Fibroblast of lung (primary cell): Measurements from ENCODE around the gene ZNF860. TPM values are rescaled to one million over a fixed set of nuclear protein-coding genes. Genes with fewer than 3 reads are reported as not detected.

Experiments used
- DNase-seq, 2 donors: peaks; one replicate each; pipeline versions ENCODE4 v3.0.0 to v3.0.0-alpha.2; 2010; ENCODE audit warnings: low read depth in 2 of 2
- H2AFZ ChIP-seq: 2 replicates; pipeline ENCODE4 v1.5.1; 2012; ENCODE audit warnings: low read length, control low read depth, inconsistent platforms
- H3K27ac ChIP-seq: 2 replicates; pipeline ENCODE4 v1.5.1; 2011; ENCODE audit warnings: low read length, control low read depth; ENCODE audit not compliant: insufficient read depth
- H3K27me3 ChIP-seq: 2 replicates; pipeline ENCODE4 v1.5.1; 2011; ENCODE audit warnings: mild to moderate bottlenecking, low read length; ENCODE audit not compliant: control insufficient read depth, insufficient read depth
- H3K36me3 ChIP-seq: 2 replicates; pipeline ENCODE4 v1.5.1; 2011; ENCODE audit warnings: low read length; ENCODE audit not compliant: control insufficient read depth, insufficient read depth
- H3K4me1 ChIP-seq: 2 replicates; pipeline ENCODE4 v1.5.1; 2011; ENCODE audit warnings: low read length; ENCODE audit not compliant: control insufficient read depth, insufficient read depth; ENCODE audit errors: extremely low read depth
- H3K4me2 ChIP-seq: 2 replicates; pipeline ENCODE4 v1.5.1; 2011; ENCODE audit warnings: low read length, control low read depth; ENCODE audit not compliant: insufficient read depth; ENCODE audit errors: extremely low read depth
- H3K4me3 ChIP-seq, 4 experiments: fragments of 200-600 bp in 1 of 4; sonication (generic) in 1 of 4; replicated peaks in 1 of 4; 2 replicates each; pipeline ENCODE4 v1.5.1; 2011 to 2016; ENCODE audit warnings: low read length in 4 of 4, low read depth in 3 of 4, mild to moderate bottlenecking in 3 of 4, control low read depth in 2 of 4, inconsistent platforms in 1 of 4, mixed read lengths in 1 of 4; ENCODE audit not compliant: insufficient read depth in 1 of 4; ENCODE audit errors: control extremely low read depth in 1 of 4
- H3K79me2 ChIP-seq: 2 replicates; pipeline ENCODE4 v1.5.1; 2012; ENCODE audit warnings: mild to moderate bottlenecking, low read length, inconsistent platforms; ENCODE audit not compliant: control insufficient read depth, insufficient read depth
- H3K9ac ChIP-seq: 2 replicates; pipeline ENCODE4 v1.5.1; 2011; ENCODE audit warnings: mild to moderate bottlenecking, low read length, control low read depth; ENCODE audit not compliant: insufficient read depth
- H3K9me3 ChIP-seq: 2 replicates; pipeline ENCODE4 v1.5.1; 2012; ENCODE audit warnings: low read depth, low read length; ENCODE audit not compliant: control insufficient read depth, insufficient read depth
- H4K20me1 ChIP-seq: 2 replicates; pipeline ENCODE4 v1.5.1; 2011; ENCODE audit warnings: low read length; ENCODE audit not compliant: control insufficient read depth, insufficient read depth; ENCODE audit errors: extremely low read depth
- CTCF ChIP-seq, 2 donors: IDR thresholded peaks in 1 of 2; conservative IDR thresholded peaks in 1 of 2; 1 replicate in 1 of 2; 2 replicates in 1 of 2; pipeline ENCODE4 v1.5.1; 2011 to 2012; ENCODE audit warnings: low read length in 2 of 2, control low read depth in 1 of 2, inconsistent platforms in 1 of 2, low read depth in 1 of 2, mild to moderate bottlenecking in 1 of 2
- EZH2 ChIP-seq: IDR thresholded peaks from 2 replicates; pipeline ENCODE4 v1.5.1; 2012; ENCODE audit warnings: low read length, control low read depth, mild to moderate bottlenecking; ENCODE audit errors: missing control alignments
- polyA plus RNA-seq, 2 donors: library from polyadenylated mRNA; depleted of rRNA in 1 of 2; stranded (reverse) in 1 of 2; unstranded in 1 of 2; fragments of >200 nt; gene quantifications; 2 replicates each; pipeline ENCODE4 v1.2.1, GENCODE V29; 2011 to 2012; ENCODE audit warnings: missing spikeins in 1 of 2
- total RNA-seq: library from RNA; depleted of rRNA; stranded (reverse); fragments of >200 nt; gene quantifications from 2 replicates; pipeline ENCODE4 v1.2.1, GENCODE V29; 2014

Gene ZNF860
- total and polyA plus RNA-seq, 2 donors (not counting 1 experiment from before 2014, with no cell fraction given) = 0.50 to 0.52 TPM

GRCh38 chr3:31996195-31996594 is 14.6 kb downstream of the ZNF860 start:
- H2AFZ ChIP-seq = no peak overlapping the region
- no peak overlapping the region for H3K9ac ChIP-seq
- H3K27me3 ChIP-seq = peaks cover 2% of the 10 kb centered on the region
- no peak for TF ChIP-seq EZH2
- no peak for TF ChIP-seq CTCF (conservative IDR thresholded peaks at IDR 0.05 in 1 of 2, IDR thresholded peaks at IDR 0.05 in 1 of 2; ENCODE audit: low read depth in 1 of 2, low read length in 2 of 2)
- H3K4me2 ChIP-seq = no peak overlapping the region
- H4K20me1 ChIP-seq = no peaks in the 10 kb centered on the region
- no peaks in the 10 kb centered on the region for H3K36me3 ChIP-seq
- no peak overlapping the region for H3K4me3 ChIP-seq
- no peak overlapping the region for H3K27ac ChIP-seq
- no peaks in the 10 kb centered on the region for H3K4me1 ChIP-seq
- H3K9me3 ChIP-seq = no peaks in the 10 kb centered on the region
- DNase-seq = no peak
- no peaks in the 10 kb centered on the region for H3K79me2 ChIP-seq

GRCh38 chr3:31997500-31997899 is 15.9 kb downstream of the ZNF860 start:
- no peak for TF ChIP-seq EZH2
- no peak for TF ChIP-seq CTCF (conservative IDR thresholded peaks at IDR 0.05 in 1 of 2, IDR thresholded peaks at IDR 0.05 in 1 of 2; ENCODE audit: low read depth in 1 of 2, low read length in 2 of 2)
- Histone ChIP-seq H3K4me1 (no peaks in the 10 kb centered on the region), H3K27me3 (peaks cover 2% of the 10 kb centered on the region), H3K4me2 (no peak overlapping the region), H3K9me3 (no peaks in the 10 kb centered on the region), H3K36me3 (no peaks in the 10 kb centered on the region), H3K9ac (no peak overlapping the region), H3K79me2 (no peaks in the 10 kb centered on the region), H3K27ac (no peak overlapping the region), H4K20me1 (no peaks in the 10 kb centered on the region), H3K4me3 (no peak overlapping the region), H2AFZ (no peak overlapping the region)
- DNase-seq = peak in 1 of 2 donors; percentile 23

- H4K20me1 ChIP-seq = no peaks in the 10 kb centered on the region
- no peak overlapping the region for H3K4me3 ChIP-seq
- H3K79me2 ChIP-seq = no peaks in the 10 kb centered on the region
- H3K9ac ChIP-seq = no peak overlapping the region
- H2AFZ ChIP-seq = no peak overlapping the region
- TF ChIP-seq CTCF (conservative IDR thresholded peaks at IDR 0.05 in 1 of 2, IDR thresholded peaks at IDR 0.05 in 1 of 2; ENCODE audit: low read depth in 1 of 2, low read length in 2 of 2) = no peak
- no peak for TF ChIP-seq EZH2
- no peak overlapping the region for H3K27ac ChIP-seq
- peaks cover 4% of the 10 kb centered on the region for H3K27me3 ChIP-seq
- no peak for DNase-seq
- no peaks in the 10 kb centered on the region for H3K4me1 ChIP-seq
- H3K36me3 ChIP-seq = no peaks in the 10 kb centered on the region
- H3K9me3 ChIP-seq = no peaks in the 10 kb centered on the region
- H3K4me2 ChIP-seq = no peak overlapping the region
Observed at GRCh38 chr3:31999907-32000439, 18.4 kb downstream of the ZNF860 start.
